Left cardiac atrium (tissue), 4 donors: ENCODE measurements around the gene FOXP3. TPM values are rescaled to one million over a fixed set of nuclear protein-coding genes. Genes with fewer than 3 reads are reported as not detected.
A peak's percentile ranks its signal among the peaks of the same experiment; 100 is the strongest.
"Not testable (repeated sequence)": the region's sequence is repeated elsewhere in the genome, so short reads cannot be mapped to it uniquely, and the experiment has no call there.

Source experiments
- ATAC-seq, 2 donors: fragments of 200-7000 bp; cut with Tn5 transposase; one replicate each; pipeline ENCODE4 v1.9.1; 2020; ENCODE audit warnings: mild to moderate bottlenecking in 2 of 2, moderate library complexity in 2 of 2
- DNase-seq: peaks from one replicate; pipeline ENCODE4 v3.0.0-alpha.2; 2020
- intact Hi-C, 2 donors: fragments of 100-400 bp; cut with DNase I; formaldehyde crosslinking; loops; one replicate each; pipeline versions ENCODE4 v1.14.1 to v1.15.1; 2022 to 2023
- long read RNA-seq: library from polyadenylated mRNA; unstranded; transcript quantifications from one replicate; pipeline ENCODE4 v2.0.0, GENCODE V29; 2021
- total RNA-seq, 2 donors: library from RNA; stranded (reverse); fragmentation: NEBNext Ultra II Directional; extraction: Animal tissue kit (Norgen Biotek cat#: 25700); gene quantifications; one replicate each; pipeline ENCODE4 v1.2.1, GENCODE V29; 2021
- donor health status: DM: no; HTN: yes; CAD: no.
- donor health status: DM: no; HTN: yes; CAD: no; lungs with severe emphysema.
- donor health status: DM: yes; HTN: yes; CAD: no.
- donor health status: Dilated cardiomyopathy.

Gene FOXP3, protein sequence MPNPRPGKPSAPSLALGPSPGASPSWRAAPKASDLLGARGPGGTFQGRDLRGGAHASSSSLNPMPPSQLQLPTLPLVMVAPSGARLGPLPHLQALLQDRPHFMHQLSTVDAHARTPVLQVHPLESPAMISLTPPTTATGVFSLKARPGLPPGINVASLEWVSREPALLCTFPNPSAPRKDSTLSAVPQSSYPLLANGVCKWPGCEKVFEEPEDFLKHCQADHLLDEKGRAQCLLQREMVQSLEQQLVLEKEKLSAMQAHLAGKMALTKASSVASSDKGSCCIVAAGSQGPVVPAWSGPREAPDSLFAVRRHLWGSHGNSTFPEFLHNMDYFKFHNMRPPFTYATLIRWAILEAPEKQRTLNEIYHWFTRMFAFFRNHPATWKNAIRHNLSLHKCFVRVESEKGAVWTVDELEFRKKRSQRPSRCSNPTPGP
- total RNA-seq, result not detected
- long read RNA-seq, result 0 reads

DNA sequence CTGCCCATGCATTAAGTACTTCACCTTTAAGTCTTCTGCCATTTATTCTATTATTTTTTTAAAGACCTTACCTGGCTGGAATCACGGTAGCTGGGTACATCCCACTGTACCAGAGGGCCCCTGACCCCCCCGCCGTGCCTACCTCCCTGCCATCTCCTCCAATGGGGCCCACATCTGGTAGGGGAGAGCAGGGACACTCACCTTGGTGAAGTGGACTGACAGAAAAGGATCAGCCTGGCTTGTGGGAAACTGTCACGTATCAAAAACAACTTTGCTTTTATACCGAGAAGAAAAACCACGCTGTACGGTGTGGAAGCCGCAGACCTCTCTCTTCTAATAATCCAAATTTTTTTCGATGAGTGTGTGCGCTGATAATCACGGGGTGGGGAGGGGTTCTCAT lies at the start of gene FOXP3:
Gene FOXP3 (minus strand): TSS at position 251 of the 400 bp plus-strand sequence. CDS start 6,205 bp downstream, outside the sequence.
- ATAC-seq (no peak), DNase-seq (no peak)
- intact Hi-C loops, result no loop called here

DNA sequence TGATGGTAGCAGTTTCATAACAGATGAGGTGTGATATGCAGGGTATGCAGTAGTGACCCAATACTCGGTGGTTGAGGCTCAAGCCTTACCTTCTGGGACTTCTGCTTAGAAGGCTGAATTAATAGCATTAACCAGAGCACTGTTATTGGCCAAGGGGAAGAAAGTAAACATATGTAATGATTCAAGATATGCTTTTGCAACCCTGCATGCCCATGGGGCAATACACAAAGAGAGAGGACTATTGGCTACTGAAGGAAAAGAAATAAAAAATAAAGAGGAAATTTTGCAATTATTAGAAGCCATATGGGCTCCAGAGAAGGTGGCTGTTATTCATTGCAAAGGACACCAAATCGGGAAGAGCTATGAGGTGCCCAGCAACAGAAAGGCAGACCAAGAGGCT lies 47.7 kb upstream of the FOXP3 start:
- intact Hi-C loops, result no loop called here
- DNase-seq (no peak), ATAC-seq (no peak)

DNA sequence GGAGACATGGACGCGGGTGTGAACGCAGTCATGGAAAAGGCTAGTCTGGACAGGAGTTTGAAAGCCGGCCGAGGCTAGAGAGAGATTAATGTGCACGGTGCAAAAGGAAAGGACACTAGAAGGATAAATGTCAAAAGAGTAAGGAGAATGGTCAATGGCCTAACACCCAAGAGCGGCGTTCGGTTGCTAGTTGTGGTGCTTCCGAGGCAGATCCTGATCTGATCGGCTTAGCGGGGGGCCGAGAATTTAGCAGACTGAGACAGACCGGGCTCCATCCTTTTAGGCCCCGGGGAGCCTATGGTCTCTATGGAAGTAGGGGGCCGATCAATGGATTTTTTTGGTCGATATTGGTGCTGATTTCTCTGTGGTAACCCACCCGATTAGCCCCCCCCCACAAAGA lies 45.9 kb upstream of the FOXP3 start:
- intact Hi-C loops, result no loop called here
- ATAC-seq, result no peak
- no peak for DNase-seq

DNA sequence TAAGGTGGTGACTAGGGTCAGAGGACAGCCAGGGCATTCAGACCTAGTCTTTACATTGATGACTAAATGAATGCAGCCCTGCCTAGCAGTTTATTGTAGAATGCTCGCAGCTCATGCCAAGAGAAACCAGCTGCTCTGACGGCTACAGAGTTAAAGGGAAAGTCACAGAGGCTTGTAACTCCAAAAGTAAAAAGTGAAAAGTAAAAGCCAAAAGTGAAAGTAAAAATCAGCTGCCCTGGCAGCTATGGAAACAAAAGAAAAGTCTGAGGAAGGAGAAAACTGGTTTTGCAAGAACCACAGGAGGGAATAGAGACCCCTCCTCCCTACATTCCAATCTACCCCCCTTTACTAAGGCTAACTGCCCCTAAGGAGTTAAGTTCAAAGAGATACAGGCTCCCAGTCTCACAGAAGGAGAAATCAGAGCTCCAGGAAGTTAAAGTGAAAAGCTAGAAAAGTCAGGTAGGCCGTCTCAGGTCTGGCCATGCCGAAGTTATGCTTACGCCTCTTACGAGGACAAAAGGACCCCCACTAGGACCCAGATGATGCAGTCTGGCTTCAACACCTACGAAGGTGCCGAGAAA lies 45.0 kb upstream of the FOXP3 start:
- DNase-seq, result no peak
- peak; percentile 26 to 38 for ATAC-seq
- intact Hi-C loops, result no loop called here

DNA sequence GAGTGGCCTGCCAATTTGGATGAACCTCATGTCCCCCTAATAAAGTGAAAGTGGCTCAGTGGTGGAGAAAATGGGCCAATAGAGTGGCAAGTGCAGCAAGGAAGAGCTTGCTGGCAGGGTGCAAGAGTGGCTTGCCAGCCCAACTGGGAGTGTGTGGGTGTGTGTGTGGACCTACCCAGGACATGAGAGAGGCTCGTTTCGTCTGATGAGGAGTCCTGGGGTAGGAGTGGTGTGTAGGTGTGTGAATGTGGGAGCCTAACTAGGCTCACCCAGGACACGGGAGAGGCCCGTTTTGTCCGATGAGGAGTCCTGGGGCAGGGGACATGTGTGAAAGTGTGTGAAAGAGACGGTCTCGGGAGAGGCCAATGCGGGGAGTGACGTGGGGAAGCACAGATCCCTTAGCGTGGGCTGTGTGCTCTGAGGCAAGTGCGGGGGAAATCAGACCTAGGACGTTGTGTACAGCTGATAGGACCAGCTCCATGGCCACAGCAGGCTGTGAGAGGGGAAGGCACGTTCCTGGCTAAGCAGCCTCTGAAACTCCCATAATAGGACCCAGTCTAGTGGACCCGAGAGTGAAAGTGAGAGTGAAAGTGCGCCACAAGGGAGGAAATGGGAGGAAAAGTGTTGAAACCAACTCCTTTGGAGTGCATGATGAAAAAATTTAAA lies 44.2 kb upstream of the FOXP3 start:
- peak; percentile 56 to 85 for ATAC-seq

DNA sequence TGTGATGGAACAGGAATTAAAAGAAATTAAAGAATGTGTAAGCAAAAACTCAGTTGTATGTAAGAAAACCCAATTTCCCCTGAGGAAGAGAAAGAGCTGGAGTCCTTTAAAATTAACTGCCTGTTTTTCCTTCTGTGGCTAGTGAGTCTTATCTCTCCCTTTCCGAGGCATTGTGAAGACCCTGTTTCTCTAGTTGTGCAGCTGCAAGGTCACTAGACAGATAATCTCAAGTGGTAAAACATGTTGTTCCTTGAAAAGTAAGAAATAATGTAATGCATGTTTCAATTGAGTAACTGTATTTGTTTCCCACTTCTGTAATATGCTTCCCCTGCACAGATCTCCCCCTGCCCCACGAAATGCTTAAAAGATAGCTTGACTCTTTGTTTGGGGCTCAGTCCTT lies 43.3 kb upstream of the FOXP3 start:
- intact Hi-C loops, ATAC-seq, DNase-seq: not testable (repeated sequence)

More for the DNA sequence above, 44.2 kb upstream of the FOXP3 start:
- peak; percentile 33 for DNase-seq
- intact Hi-C loops, result no loop called here

DNA sequence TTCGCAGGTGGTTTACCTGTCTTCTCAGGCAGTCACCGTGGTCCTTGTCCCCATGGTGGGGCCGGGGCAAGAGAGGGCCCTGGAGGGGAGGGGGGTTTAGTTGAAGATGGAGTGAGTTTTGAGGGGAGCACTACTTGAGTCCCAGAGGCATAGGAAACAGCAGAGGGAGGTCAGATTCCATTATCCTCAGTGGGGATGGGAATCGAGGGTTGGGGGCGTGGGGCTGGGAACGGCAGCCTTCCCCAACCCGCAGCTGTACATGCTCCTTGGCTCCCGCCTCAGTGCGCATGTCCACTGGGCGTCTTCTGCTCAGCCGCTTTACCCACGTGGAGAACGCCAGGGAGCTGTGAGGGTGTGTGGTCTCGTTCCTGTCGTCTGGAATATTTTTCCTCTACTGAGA lies 38.8 kb upstream of the FOXP3 start, which contains the start of gene GAGE10:
Gene GAGE10 (plus strand): TSS at position 301 of the 400 bp plus-strand sequence. CDS start 1,214 bp downstream, outside the sequence.
- no peak for ATAC-seq
- intact Hi-C loops, result no loop called here
- no peak for DNase-seq

DNA sequence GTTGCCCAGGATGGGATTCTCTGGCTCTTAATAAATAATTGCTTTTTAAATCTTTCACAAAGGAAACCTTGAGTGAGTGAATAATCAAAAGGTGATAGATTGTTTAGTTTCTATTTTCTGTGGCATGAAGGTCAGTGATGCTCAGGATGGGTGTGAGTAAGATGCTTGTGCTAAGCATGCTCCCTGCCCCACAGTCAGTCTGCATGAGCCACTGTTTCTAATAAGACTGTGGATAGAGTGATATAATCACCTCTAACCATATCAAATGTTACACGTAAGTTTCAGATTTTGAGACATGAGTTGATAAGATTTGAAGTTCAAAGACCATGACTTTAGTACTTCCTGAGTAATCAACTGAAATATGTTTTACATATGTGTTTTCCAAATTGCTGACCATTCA lies 36.2 kb upstream of the FOXP3 start:
- intact Hi-C loops, result no loop called here
- DNase-seq, result no peak
- ATAC-seq, result no peak

DNA sequence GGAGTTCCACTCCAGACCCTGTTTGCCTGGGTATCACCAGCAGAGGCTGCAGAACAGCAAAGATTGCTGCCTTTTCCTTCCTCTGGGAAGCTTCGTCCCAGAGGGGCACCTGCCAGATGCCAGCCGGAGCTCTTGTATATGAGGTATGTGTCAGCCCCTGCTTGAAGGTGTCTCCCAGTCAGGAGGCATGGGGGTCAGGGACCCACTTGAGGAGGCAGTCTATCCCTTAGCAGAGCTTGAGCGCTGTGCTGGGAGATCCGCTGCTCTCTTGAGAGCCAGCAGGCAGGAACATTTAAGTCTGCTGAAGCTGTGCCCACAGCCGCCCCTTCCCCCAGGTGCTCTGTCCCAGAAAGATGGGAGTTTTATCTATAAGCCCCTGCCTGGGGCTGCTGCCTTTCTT lies 34.8 kb upstream of the FOXP3 start:
- ATAC-seq, intact Hi-C loops, DNase-seq: not testable (repeated sequence)

DNA sequence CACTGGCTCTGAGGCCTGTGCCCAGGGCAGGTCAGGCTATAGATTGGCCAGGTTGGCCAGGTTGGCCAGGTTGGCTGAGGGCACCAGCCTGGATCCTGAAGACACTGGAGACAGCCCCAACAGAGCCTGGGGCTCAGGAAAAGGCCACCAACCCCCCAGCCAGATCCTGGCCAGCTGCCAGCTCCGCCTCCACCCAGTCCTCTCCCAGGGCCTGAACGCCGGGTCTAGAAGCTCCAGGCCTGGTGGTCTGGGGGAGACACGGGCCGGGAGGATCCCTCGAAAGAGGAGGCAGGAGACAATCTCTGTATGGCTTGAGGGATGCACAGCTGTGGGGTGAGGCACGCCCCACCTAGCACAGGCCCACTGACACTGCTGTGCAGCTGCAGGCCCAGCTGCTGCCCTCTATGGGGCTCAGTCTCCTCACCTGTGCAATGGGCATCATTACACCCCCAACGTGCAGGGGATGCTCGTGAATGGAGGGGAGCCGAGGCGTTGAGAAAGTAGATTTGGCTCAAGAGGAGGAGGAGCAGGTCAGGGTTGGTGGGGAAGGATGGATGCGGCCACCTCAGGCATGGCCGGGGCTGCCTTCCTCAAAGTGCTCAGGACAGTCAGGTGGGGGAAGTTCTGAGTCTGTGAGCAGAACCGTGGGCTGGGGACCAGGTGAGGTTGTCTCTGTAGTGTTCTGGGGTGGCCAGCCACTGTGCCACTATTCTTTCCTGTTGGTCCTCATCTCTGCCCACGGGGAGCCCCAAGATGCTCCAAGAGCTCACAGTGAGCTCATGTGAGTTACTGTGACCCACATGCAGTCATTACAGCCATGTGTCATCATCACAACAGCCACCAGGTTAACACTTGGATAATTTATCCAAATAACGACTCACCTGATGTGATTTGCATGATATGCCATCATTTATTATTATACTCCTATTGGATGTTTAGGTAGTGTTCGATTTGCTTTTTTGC lies 28.2 kb upstream of the FOXP3 start:
- intact Hi-C loops, result no loop called here
- no peak for DNase-seq
- ATAC-seq, result no peak

DNA sequence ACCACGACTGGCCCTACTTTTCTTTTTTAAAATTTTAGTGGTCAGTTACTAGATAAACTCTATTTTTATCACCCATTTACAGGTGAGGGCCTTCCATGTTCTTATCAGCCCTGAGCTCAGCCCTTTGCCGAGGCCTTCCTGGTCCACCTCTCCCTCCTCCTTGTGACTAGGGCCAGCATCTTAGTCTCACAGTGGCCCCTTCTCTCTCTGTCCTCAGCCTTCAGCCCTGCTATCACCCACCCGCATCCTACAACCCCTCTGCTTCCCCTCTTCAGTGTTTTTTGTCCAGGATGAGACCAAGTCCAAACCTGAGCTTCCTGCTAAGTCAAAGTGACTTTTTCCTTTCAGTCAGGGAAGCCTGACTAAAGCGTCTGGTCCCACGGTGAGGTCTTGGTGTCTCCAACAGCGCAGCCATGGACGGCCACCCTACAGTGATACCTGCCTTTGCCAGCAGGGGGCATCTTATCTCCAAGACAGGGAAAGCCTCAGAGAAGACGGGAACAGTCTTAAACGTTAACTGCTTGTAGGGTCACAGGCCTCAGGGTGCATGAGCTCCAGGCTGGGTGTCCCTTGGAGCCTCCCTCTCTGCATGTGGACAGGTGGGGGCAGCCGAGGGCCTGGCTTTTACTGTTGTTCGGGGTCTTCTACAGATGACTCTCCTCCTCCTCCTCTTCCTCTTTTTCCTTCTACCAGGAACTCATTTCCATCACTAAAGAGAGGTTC lies 27.3 kb upstream of the FOXP3 start:
- intact Hi-C loops, result no loop called here
- DNase-seq, result peak; percentile 60
- peak; percentile 77 to 79 for ATAC-seq

DNA sequence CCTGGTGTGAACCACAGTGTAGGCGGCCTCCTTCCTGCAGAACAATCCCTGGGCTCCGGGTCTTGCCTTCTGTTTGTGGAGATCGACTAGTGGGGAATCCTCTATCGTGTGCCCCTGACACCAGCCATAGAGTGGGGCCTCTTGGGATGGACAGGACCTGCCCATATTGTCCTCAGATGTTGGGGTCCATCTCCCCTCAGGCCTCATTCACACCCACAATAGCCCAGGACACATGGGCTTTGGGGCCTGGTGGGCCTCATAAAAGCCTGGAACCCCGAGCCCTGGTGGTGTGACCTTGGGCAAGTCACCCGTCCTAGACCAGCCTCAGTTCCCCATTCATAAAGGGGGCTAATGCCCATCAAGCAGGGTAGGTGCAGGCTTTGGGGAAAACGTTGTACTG lies 25.7 kb upstream of the FOXP3 start:
- ATAC-seq (no peak), DNase-seq (no peak)
- intact Hi-C loops, result no loop called here

DNA sequence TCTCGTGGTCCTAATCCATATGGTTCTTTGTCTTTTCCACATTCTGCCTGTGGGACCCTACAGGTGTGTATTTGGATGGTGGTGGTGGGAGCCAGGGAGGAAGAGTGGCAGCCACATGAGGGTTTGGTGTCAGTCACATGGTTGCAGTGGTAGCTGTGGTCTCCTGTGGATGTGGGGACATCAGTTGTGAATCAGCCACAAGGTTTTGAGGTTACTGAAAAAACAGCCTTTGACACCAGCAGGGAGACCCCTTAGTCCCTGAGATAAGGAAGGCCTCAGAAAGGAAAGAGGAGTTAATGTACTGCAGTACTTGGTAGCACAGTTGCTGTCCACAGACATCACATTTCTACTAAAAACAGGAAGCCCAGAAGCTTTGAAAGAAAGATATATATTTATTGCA lies 23.2 kb upstream of the FOXP3 start:
- intact Hi-C loops, result no loop called here
- ATAC-seq, result no peak
- DNase-seq, result no peak

DNA sequence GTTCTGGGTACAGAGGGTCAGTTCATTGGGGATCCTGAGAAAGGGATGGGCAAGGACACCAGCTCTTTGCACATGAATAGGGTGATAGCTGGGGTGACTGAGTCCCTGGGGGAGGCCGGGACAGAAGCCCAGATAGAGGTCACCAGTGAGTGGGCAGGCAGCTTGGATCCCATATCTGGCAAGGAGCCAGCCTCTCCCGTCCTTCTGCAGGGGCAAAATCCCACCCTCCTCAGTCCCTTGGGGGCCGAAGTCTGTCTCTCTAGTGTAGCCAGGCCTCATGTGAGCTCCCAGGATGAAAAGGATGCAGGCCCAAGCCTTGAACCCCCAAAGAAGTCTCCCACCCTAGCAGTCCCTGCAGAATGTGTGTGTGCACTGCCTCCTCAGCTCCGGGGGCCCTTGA lies 22.1 kb upstream of the FOXP3 start:
- intact Hi-C loops, result no loop called here
- ATAC-seq, result no peak

DNA sequence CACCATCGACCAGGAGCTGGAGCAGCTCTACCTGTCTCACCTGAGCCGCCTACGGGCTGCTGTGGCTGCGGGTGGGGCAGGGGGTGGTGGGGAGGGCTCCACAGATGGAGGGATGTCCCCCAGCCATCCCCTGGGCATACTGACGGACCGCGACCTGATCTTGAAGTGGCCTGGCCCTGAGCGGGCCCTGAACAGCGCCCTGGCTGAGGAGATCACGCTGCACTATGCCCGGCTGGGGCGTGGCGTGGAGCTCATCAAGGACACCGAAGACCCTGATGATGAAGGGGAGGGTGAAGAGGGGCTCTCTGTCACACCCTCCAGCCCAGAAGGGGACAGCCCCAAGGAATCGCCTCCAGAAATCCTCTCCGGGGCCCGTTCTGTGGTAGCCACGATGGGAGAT lies 21.6 kb upstream of the FOXP3 start:
- no peak for ATAC-seq
- intact Hi-C loops, result no loop called here
- DNase-seq, result no peak

More for the DNA sequence above, 22.1 kb upstream of the FOXP3 start:
- no peak for DNase-seq

DNA sequence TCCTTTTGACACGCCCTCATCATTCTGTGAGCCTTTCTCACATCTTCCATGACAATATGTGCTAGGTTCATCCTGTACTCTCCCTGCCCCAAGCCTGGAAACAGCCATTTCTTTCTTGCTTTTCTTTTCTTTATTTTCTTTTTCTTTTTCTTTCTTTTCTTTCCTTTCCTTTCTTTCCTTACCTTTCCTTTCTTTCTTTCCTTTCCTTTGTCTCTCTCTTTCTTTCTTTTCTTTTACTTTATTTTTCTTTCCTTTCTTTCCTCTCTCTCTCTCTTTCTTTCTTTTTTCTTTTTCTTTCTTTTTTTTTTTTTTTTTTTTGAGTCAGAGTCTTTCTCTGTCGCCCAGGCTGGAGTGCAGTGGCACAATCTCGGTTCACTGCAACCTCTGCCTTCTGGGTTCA lies 19.7 kb upstream of the FOXP3 start:
- ATAC-seq (no peak), DNase-seq (no peak)
- intact Hi-C loops, result no loop called here

DNA sequence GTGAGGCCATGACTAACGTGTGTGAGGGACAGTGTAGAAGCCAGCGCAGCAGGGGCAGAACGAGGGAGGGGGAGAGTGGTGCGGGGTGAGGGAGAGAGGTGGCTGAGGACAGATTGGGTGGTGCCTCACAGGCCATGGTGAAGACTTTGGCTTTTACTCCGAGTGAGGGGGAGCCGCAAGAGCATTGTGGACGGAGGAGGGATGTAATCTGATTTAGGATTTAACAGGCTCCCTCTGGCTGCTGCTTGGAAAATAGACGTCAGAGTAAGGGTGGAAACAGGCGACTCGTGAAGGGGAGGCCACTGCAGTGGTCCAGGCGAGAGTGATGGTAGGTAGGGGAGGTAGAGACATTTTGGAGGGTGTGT lies 18.1 kb upstream of the FOXP3 start:
- ATAC-seq, result peak; percentile 72 to 82
- no peak for DNase-seq
- intact Hi-C loops, result no loop called here

DNA sequence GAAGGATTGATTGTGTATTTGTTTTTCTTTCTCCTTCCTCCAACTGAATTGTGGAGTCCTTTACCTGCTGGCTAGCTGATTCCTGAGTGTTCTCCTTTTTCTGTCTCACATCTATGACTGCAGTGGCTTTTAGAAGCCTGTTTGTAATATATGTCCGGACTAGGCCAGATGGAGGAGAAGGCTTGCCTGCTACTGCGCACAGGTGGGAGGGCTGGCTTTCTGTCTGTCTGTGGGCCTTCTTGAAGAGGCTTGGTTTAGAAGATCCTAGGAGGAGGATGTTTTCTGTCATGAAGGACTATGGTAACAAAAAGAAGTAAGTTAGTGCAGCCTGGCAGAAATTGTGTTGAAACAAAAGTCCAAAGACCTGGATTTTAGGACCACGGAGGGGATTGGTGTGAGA lies 13.6 kb upstream of the FOXP3 start:
- intact Hi-C loops, result loop anchor here in 1 of 2 donors (10.0 kb wide), 1 partner anchor 123 kb away; no protein-coding TSS in a partner anchor
- ATAC-seq, result no peak
- DNase-seq, result no peak

DNA sequence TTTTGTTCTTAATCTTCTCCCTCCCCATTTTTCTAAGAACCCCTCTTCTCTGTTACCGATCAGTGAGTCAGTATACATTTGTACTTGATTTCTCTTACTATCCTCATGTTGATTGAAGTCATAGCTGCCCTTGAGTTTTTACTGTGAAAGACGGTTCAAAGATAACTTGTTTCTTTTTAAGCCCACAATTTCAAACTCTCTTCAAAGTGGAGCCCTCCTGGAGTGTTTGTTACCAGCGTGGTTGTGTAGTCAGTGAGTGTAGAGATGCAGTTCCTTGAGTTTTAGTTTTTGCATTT lies 13.0 kb upstream of the FOXP3 start:
- intact Hi-C loops, result loop anchor here in 1 of 2 donors (10.0 kb wide), 1 partner anchor 123 kb away; no protein-coding TSS in a partner anchor
- DNase-seq (no peak), ATAC-seq (no peak)
